Psoas muscle (tissue), 8 donors: ENCODE measurements around the gene ELAPOR1. TPM values are rescaled to one million over a fixed set of nuclear protein-coding genes. Genes with fewer than 3 reads are reported as not detected.

Source experiments
- ATAC-seq, 4 donors: fragments of 200-7000 bp; cut with Tn5 transposase; one replicate each; pipeline ENCODE4 v1.9.1; 2020; ENCODE audit warnings: moderate library complexity in 3 of 4, mild to moderate bottlenecking in 2 of 4
- DNase-seq, 2 donors: peaks; one replicate each; pipeline ENCODE4 v3.0.0-alpha.2; 2020
- H3K27ac ChIP-seq: fragments of 200-600 bp; one replicate; pipeline ENCODE4 v1.8.0; 2022
- H3K27me3 ChIP-seq, 3 donors: fragments of 200-600 bp in 1 of 3; one replicate each; pipeline versions ENCODE4 v1.6.1 to v1.8.0; 2013 to 2022; ENCODE audit warnings: low read length in 2 of 3, mild to moderate bottlenecking in 2 of 3, moderate library complexity in 1 of 3; ENCODE audit not compliant: insufficient read depth in 3 of 3
- H3K36me3 ChIP-seq, 2 donors: fragments of 200-600 bp in 1 of 2; one replicate each; pipeline versions ENCODE4 v1.6.1 to v1.8.0; 2013 to 2022; ENCODE audit warnings: low read depth in 1 of 2, mild to moderate bottlenecking in 1 of 2, moderate library complexity in 1 of 2; ENCODE audit not compliant: insufficient read depth in 1 of 2
- H3K4me1 ChIP-seq: fragments of 200-600 bp; one replicate; pipeline ENCODE4 v1.8.0; 2022
- H3K4me3 ChIP-seq: fragments of 200-600 bp; one replicate; pipeline ENCODE4 v1.8.0; 2022; ENCODE audit warnings: mild to moderate bottlenecking
- H3K9me3 ChIP-seq: fragments of 200-600 bp; one replicate; pipeline ENCODE4 v1.8.0; 2022
- intact Hi-C, 2 donors: fragments of 100-400 bp; cut with DNase I; formaldehyde crosslinking; loops; one replicate each; pipeline versions ENCODE4 v1.11.0 to v1.14.2; 2022
- polyA plus RNA-seq, 3 donors: library from polyadenylated mRNA; stranded (reverse); fragments of 200-250 nt; gene quantifications; one replicate each; pipeline ENCODE4 v1.2.3, GENCODE V29; 2013
- total RNA-seq, 4 donors: library from RNA; stranded (reverse); fragmentation: NEBNext Ultra II Directional in 2 of 4; extraction: Animal tissue kit (Norgen Biotek cat#: 25700) in 2 of 4; gene quantifications; one replicate each; pipeline versions ENCODE4 v1.2.1 to v1.2.4, GENCODE V29; 2021 to 2023
- TF ChIP-seq, protein P1 (sequence below): fragments of 200-600 bp; IDR thresholded peaks from one replicate; pipeline ENCODE4 v1.8.0; 2022; ENCODE audit warnings: antibody characterized with exemption
- donor health status: healthy with polysubstance abuse.
- donor health status: DM: no; HTN: no; CAD: no; lungs with moderate emphysema.
- donor health status: Bipolar disorder and iron deficiency.
- donor health status: healthy.
- donor health status: DM: yes; HTN: yes; CAD: no.
- donor health status: DM: no; HTN: no; CAD: no.
- donor health status: DM: no; HTN: no; CAD: no.
- donor health status: DM: yes; HTN: yes; CAD: no.

Gene ELAPOR1
- total and polyA plus RNA-seq, 7 donors, result 0.03 to 0.46 (median 0.19) TPM; not detected in 1

DNA sequence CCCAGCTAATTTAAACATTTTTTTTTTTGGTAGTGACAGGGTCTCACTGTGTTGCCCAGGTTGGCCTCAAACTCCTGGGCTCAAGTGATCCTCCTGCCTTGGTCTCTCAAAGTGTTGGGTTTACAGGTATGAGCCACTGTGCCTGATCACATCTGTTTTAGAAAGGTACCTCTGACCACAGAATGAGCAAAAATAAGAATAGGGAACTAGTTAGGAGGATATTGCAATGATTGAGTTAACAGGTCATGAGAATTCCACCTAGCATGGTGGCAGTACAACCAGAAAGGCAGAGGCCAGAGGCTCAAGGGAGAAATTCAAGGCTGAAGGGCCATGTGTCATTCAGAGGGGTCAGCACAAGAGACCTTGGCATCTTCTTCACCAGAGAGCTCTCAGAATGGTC is 49.6 kb downstream of the ELAPOR1 start:
- Histone ChIP-seq H3K27ac (no peak overlapping the region), H3K36me3 (no peaks in the 10 kb centered on the region), H3K4me3 (no peak overlapping the region), H3K9me3 (no peaks in the 10 kb centered on the region), H3K27me3 (no peaks in the 10 kb centered on the region), H3K4me1 (no peaks in the 10 kb centered on the region)
- intact Hi-C loops, result no loop called here
- TF ChIP-seq, protein P1, sequence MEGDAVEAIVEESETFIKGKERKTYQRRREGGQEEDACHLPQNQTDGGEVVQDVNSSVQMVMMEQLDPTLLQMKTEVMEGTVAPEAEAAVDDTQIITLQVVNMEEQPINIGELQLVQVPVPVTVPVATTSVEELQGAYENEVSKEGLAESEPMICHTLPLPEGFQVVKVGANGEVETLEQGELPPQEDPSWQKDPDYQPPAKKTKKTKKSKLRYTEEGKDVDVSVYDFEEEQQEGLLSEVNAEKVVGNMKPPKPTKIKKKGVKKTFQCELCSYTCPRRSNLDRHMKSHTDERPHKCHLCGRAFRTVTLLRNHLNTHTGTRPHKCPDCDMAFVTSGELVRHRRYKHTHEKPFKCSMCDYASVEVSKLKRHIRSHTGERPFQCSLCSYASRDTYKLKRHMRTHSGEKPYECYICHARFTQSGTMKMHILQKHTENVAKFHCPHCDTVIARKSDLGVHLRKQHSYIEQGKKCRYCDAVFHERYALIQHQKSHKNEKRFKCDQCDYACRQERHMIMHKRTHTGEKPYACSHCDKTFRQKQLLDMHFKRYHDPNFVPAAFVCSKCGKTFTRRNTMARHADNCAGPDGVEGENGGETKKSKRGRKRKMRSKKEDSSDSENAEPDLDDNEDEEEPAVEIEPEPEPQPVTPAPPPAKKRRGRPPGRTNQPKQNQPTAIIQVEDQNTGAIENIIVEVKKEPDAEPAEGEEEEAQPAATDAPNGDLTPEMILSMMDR, result no peak
- no peak for DNase-seq
- ATAC-seq, result no peak

Other genes with a start within 250 kb of the ELAPOR1 start
- 10 to 100 TPM; 26.4 to 84.0 (median 55.9) TPM for gene GPSM2, start 237.1 kb upstream of the ELAPOR1 start, total RNA-seq
- gene GPSM2, start 237.1 kb upstream of the ELAPOR1 start, polyA plus RNA-seq, result 10 to 100 TPM in 2 of 3 donors, 1 to 10 TPM in 1; 3.5 to 36.0 (median 17.5) TPM
- gene CLCC1, start 150.6 kb upstream of the ELAPOR1 start, total RNA-seq, result 10 to 100 TPM; 23.3 to 36.2 (median 30.0) TPM
- gene CLCC1, start 150.6 kb upstream of the ELAPOR1 start, polyA plus RNA-seq, result 10 to 100 TPM; 13.1 to 27.1 (median 13.6) TPM
- gene WDR47, start 72.0 kb upstream of the ELAPOR1 start, total RNA-seq, result 10 to 100 TPM; 13.9 to 16.3 (median 14.9) TPM
- 10 to 100 TPM in 1 of 3 donors, 1 to 10 TPM in 2; 5.7 to 19.6 (median 7.4) TPM for gene WDR47, start 72.0 kb upstream of the ELAPOR1 start, polyA plus RNA-seq
- 10 to 100 TPM; 61.5 to 89.9 (median 72.9) TPM for gene TAF13, start 38.1 kb upstream of the ELAPOR1 start, total RNA-seq
- 100 to 1,000 TPM in 2 of 3 donors, 10 to 100 TPM in 1; 74.3 to 228 (median 120) TPM for gene TAF13, start 38.1 kb upstream of the ELAPOR1 start, polyA plus RNA-seq
- 10 to 100 TPM; 27.2 to 56.0 (median 34.0) TPM for gene TMEM167B, start 23.4 kb upstream of the ELAPOR1 start, total RNA-seq
- 10 to 100 TPM; 19.8 to 39.1 (median 20.2) TPM for gene TMEM167B, start 23.4 kb upstream of the ELAPOR1 start, polyA plus RNA-seq
- 100 to 1,000 TPM in 2 of 4 donors, 10 to 100 TPM in 2; 76.4 to 155 (median 123) TPM for gene SARS1, start 99.8 kb downstream of the ELAPOR1 start, total RNA-seq
- gene SARS1, start 99.8 kb downstream of the ELAPOR1 start, polyA plus RNA-seq, result 100 to 1,000 TPM; 105 to 150 (median 150) TPM
- 10 to 100 TPM in 2 of 4 donors, 1 to 10 TPM in 2; 5.7 to 12.5 (median 10.6) TPM for gene CELSR2, start 135.4 kb downstream of the ELAPOR1 start, total RNA-seq
- 1 to 10 TPM in 2 of 3 donors, under 1 TPM in 1; 0.69 to 6.9 (median 3.7) TPM for gene CELSR2, start 135.4 kb downstream of the ELAPOR1 start, polyA plus RNA-seq
- 1 to 10 TPM in 1 of 4 donors, under 1 TPM in 3; 0.54 to 1.7 (median 0.57) TPM for gene PSRC1, start 169.0 kb downstream of the ELAPOR1 start, total RNA-seq
- 1 to 10 TPM in 2 of 3 donors, under 1 TPM in 1; 0.14 to 2.0 (median 1.3) TPM for gene PSRC1, start 169.0 kb downstream of the ELAPOR1 start, polyA plus RNA-seq
- 1 to 10 TPM in 2 of 4 donors, under 1 TPM in 2; 0.57 to 2.2 (median 1.3) TPM for gene MYBPHL, start 192.9 kb downstream of the ELAPOR1 start, total RNA-seq
- under 1 TPM in 2 of 3 donors, not detected in 1; 0.17 to 0.55 TPM for gene MYBPHL, start 192.9 kb downstream of the ELAPOR1 start, polyA plus RNA-seq